IMR-90 (cell line): ENCODE results near the gene STAT6. TPM values are rescaled to one million over a fixed set of nuclear protein-coding genes. Genes with fewer than 3 reads are reported as not detected.

Source experiments
- ATAC-seq: fragments of 200-7000 bp; cut with Tn5 transposase; 2 replicates; pipeline ENCODE4 v1.9.1; 2020; ENCODE audit warnings: low read depth, mild to moderate bottlenecking, moderate library complexity
- BruUV-seq: library from RNA; stranded (reverse); fragments of 400-500 nt; replicated peaks from 2 replicates; lab custom pipeline; 2021; lab: Mats Ljungman, UMichigan
- CTCF ChIA-PET: fragments of 300-600 bp; formaldehyde crosslinking; extraction: SDS; loops from one replicate; lab custom pipeline; 2021; ENCODE audit warnings: antibody characterized with exemption; lab: Yijun Ruan, JAX
- POLR2A ChIA-PET: fragments of 300-600 bp; sonication (Branson Sonifier 250); formaldehyde crosslinking; loops from one replicate; lab custom pipeline; 2022; ENCODE audit warnings: antibody characterized with exemption; ENCODE audit not compliant: unreplicated experiment; lab: Charles Lee
- DNase-seq: peaks from one replicate; pipeline ENCODE4 v3.0.0; 2013
- H2AFZ ChIP-seq: replicated peaks from 2 replicates; pipeline ENCODE3; 2013; ENCODE audit warnings: low read length, mild to moderate bottlenecking; ENCODE audit not compliant: poor library complexity
- H2AK5ac ChIP-seq: 2 replicates; pipeline ENCODE4 v1.6.1; 2013; ENCODE audit warnings: low read depth, low read length, inconsistent platforms
- H2AK9ac ChIP-seq: replicated peaks from 2 replicates; pipeline ENCODE3; 2013; ENCODE audit warnings: mild to moderate bottlenecking, low read depth, low read length, moderate library complexity; ENCODE audit not compliant: poor library complexity
- H2BK120ac ChIP-seq: 2 replicates; pipeline ENCODE4 v1.6.1; 2013; ENCODE audit warnings: low read depth, low read length, inconsistent platforms
- H2BK15ac ChIP-seq: 3 replicates; pipeline ENCODE4 v1.6.1; 2013; ENCODE audit warnings: low read depth, low read length, inconsistent platforms
- H2BK20ac ChIP-seq: 2 replicates; pipeline ENCODE4 v1.6.1; 2013; ENCODE audit warnings: low read depth, mild to moderate bottlenecking, inconsistent platforms, low read length, moderate library complexity
- H2BK5ac ChIP-seq: 2 replicates; pipeline ENCODE4 v1.6.1; 2013; ENCODE audit warnings: mild to moderate bottlenecking, low read depth, low read length, inconsistent platforms; ENCODE audit not compliant: poor library complexity, severe bottlenecking
- H3K14ac ChIP-seq: replicated peaks from 2 replicates; pipeline ENCODE4 v1.6.1; 2013; ENCODE audit warnings: low read depth, low read length, inconsistent platforms
- H3K18ac ChIP-seq: 2 replicates; pipeline ENCODE4 v1.6.1; 2013; ENCODE audit warnings: low read depth, low read length, control low read depth
- H3K23ac ChIP-seq: 2 replicates; pipeline ENCODE4 v1.6.1; 2013; ENCODE audit warnings: low read depth, low read length, inconsistent platforms
- H3K27ac ChIP-seq: 2 replicates; pipeline ENCODE4 v1.5.1; 2013; ENCODE audit warnings: mild to moderate bottlenecking, control low read depth, low read length; ENCODE audit not compliant: insufficient read depth
- H3K27me3 ChIP-seq: 2 replicates; pipeline ENCODE4 v1.6.1; 2013; ENCODE audit warnings: low read length; ENCODE audit not compliant: control insufficient read depth, insufficient read depth
- H3K36me3 ChIP-seq: 2 replicates; pipeline ENCODE4 v1.6.1; 2013; ENCODE audit warnings: low read length, mixed read lengths; ENCODE audit not compliant: control insufficient read depth, insufficient read depth
- H3K4ac ChIP-seq: 2 replicates; pipeline ENCODE4 v1.6.1; 2013; ENCODE audit warnings: low read depth, low read length, inconsistent platforms
- H3K4me1 ChIP-seq: 2 replicates; pipeline ENCODE4 v1.6.1; 2013; ENCODE audit warnings: low read length, mixed read lengths; ENCODE audit not compliant: control insufficient read depth, insufficient read depth
- H3K4me2 ChIP-seq: 2 replicates; pipeline ENCODE4 v1.6.1; 2013; ENCODE audit warnings: low read depth, mild to moderate bottlenecking, control low read depth, low read length, moderate library complexity
- H3K4me3 ChIP-seq: 2 replicates; pipeline ENCODE4 v1.5.1; 2013; ENCODE audit warnings: low read depth, mild to moderate bottlenecking, control low read depth, low read length, moderate library complexity; ENCODE audit not compliant: insufficient read depth
- H3K56ac ChIP-seq: 2 replicates; pipeline ENCODE4 v1.6.1; 2013; ENCODE audit warnings: low read length, inconsistent platforms; ENCODE audit not compliant: insufficient read depth; ENCODE audit errors: extremely low read depth
- H3K79me1 ChIP-seq, 2 experiments: 2 replicates each; pipeline ENCODE4 v1.6.1; 2013; ENCODE audit warnings: low read length in 2 of 2, inconsistent platforms in 1 of 2, low read depth in 1 of 2
- H3K9ac ChIP-seq: 2 replicates; pipeline ENCODE4 v1.6.1; 2013; ENCODE audit warnings: low read depth, low read length, control low read depth
- H3K9me1 ChIP-seq: 2 replicates; pipeline ENCODE4 v1.6.1; 2013; ENCODE audit warnings: low read length, inconsistent platforms; ENCODE audit not compliant: insufficient read depth
- H3K9me3 ChIP-seq: 2 replicates; pipeline ENCODE4 v1.6.1; 2013; ENCODE audit warnings: low read length; ENCODE audit not compliant: control insufficient read depth, insufficient read depth
- H4K20me1 ChIP-seq: 2 replicates; pipeline ENCODE4 v1.6.1; 2013; ENCODE audit warnings: low read length, inconsistent platforms; ENCODE audit not compliant: insufficient read depth
- H4K5ac ChIP-seq: 2 replicates; pipeline ENCODE4 v1.6.1; 2013; ENCODE audit warnings: mild to moderate bottlenecking, low read depth, low read length, control low read depth
- H4K8ac ChIP-seq, 2 experiments: 2 replicates each; pipeline ENCODE4 v1.6.1; 2013; ENCODE audit warnings: low read depth in 2 of 2, low read length in 2 of 2, control low read depth in 1 of 2, inconsistent platforms in 1 of 2
- H4K91ac ChIP-seq: 2 replicates; pipeline ENCODE4 v1.6.1; 2013; ENCODE audit warnings: low read depth, low read length, inconsistent platforms; ENCODE audit not compliant: insufficient read depth
- MAZ ChIP-seq: IDR thresholded peaks from 2 replicates; pipeline ENCODE4 v1.6.1; 2012; ENCODE audit warnings: low read depth, mild to moderate bottlenecking, low read length, improper control_type of control experiment, moderate library complexity, borderline replicate concordance
- USF2 ChIP-seq: fragments of 150-350 bp; IDR thresholded peaks from 2 replicates; pipeline ENCODE4 v1.6.1; 2017; ENCODE audit warnings: mild to moderate bottlenecking, antibody characterized with exemption, low read length, low read depth
- WGBS, 2 experiments: methylation state at CpG; one replicate each; pipeline versions ENCODE4 v1.1.5 to v1.1.7; 2013; ENCODE audit warnings: missing lambda C conversion rate in 2 of 2; ENCODE audit not compliant: insufficient read length in 1 of 2; ENCODE audit errors: extremely low coverage in 2 of 2; 5-methylcytosine and 5-hydroxymethylcytosine counted together
- dilution Hi-C: fragments of 300-500 bp; cut with HindIII; formaldehyde crosslinking; loops from one replicate; pipeline ENCODE4 v1.14.3; 2018; ENCODE audit warnings: low sequenced_read_pairs; ENCODE audit not compliant: unreplicated experiment
- in situ Hi-C: fragments of 300-500 bp; cut with MboI; formaldehyde crosslinking; loops from 3 replicates; pipeline ENCODE4 v1.14.3; 2019; ENCODE audit warnings: low sequenced_read_pairs, inconsistent platforms, mixed read lengths
- intact Hi-C: fragments of 100-400 bp; cut with micrococcal nuclease; formaldehyde crosslinking; loops from 2 replicates; pipeline ENCODE4 v1.10.0; 2022
- polyA plus RNA-seq, 3 experiments: library from polyadenylated mRNA; depleted of rRNA; stranded (reverse); fragments of >200 nt; gene quantifications; 2 replicates each; pipeline ENCODE4 v1.2.3, GENCODE V29; 2012; ENCODE audit warnings: low replicate concordance in 1 of 3
- total RNA-seq: library from RNA; depleted of rRNA; stranded (reverse); fragments of >200 nt; gene quantifications from 2 replicates; pipeline ENCODE4 v1.2.3, GENCODE V29; 2012
- TF ChIP-seq, protein P1 (sequence below): fragments of 150-350 bp; IDR thresholded peaks from 2 replicates; pipeline ENCODE4 v1.6.1; 2016; ENCODE audit warnings: low read depth, mild to moderate bottlenecking, low read length, moderate library complexity, borderline replicate concordance

STAT6 gene
- total and polyA plus RNA-seq, 2 of the 4 experiments (the other 2 are of a cell fraction): 43.4 to 96.9 TPM

GRCh38 chr12:57089271-57090245 lies 21.6 kb downstream of the STAT6 start:
- Histone ChIP-seq H2BK120ac (peak overlapping the region; percentile 79), H2BK5ac (peak overlapping the region; percentile 99), H3K56ac (peak overlapping the region; percentile 98), H3K14ac (peak overlapping the region; percentile 99), H3K4me3 (peak overlapping the region; percentile 98), H3K4me2 (peak overlapping the region; percentile 77), H4K91ac (peak overlapping the region; percentile 93), H4K8ac (peak overlapping the region; percentile 71 to 81; a peak in 3 of 4 replicates), H3K4me1 (peaks cover 38% of the 10 kb centered on the region), H3K9ac (peak overlapping the region; percentile 100), H3K27me3 (no peaks in the 10 kb centered on the region), H2AK5ac (peak overlapping the region; percentile 93), H3K9me1 (peaks cover 6% of the 10 kb centered on the region), H3K23ac (peak overlapping the region; percentile 90), H3K9me3 (no peaks in the 10 kb centered on the region), H2AK9ac (peak overlapping the region; percentile 100), H3K18ac (peak overlapping the region; percentile 75), H2AFZ (peak overlapping the region; percentile 86), H3K79me1 (peaks cover 9 to 53% of the 10 kb centered on the region in 2 experiments), H3K27ac (peak overlapping the region; percentile 99), H3K4ac (peak overlapping the region; percentile 99), H4K20me1 (peaks cover 51% of the 10 kb centered on the region), H2BK15ac (no peak overlapping the region; the same call in 2 of the 3 replicates), H4K5ac (peak overlapping the region; percentile 85), H2BK20ac (no peak overlapping the region), H3K36me3 (peaks cover 37% of the 10 kb centered on the region)
- DNase-seq (peak; percentile 51), ATAC-seq (peak; percentile 0; the same call in 1 of the 2 replicates)
- CTCF ChIA-PET: no interaction called here
- POLR2A ChIA-PET: interaction anchor here (1.1 to 1.7 kb wide), 2 partner anchors 10 to 22 kb away, joined by 4 to 8 read pairs; partner anchors contain the start of gene STAT6
- 0 out of 2 replicates have a peak, but pooled peaks have one; percentile 15 for TF ChIP-seq MAZ
- TF ChIP-seq USF2: no peak
- TF ChIP-seq, protein P1, sequence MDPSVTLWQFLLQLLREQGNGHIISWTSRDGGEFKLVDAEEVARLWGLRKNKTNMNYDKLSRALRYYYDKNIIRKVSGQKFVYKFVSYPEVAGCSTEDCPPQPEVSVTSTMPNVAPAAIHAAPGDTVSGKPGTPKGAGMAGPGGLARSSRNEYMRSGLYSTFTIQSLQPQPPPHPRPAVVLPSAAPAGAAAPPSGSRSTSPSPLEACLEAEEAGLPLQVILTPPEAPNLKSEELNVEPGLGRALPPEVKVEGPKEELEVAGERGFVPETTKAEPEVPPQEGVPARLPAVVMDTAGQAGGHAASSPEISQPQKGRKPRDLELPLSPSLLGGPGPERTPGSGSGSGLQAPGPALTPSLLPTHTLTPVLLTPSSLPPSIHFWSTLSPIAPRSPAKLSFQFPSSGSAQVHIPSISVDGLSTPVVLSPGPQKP: no peak
- dilution Hi-C loops (no loop called here), intact Hi-C loops (loop anchor here (2.0 kb wide), 1 partner anchor 17 kb away; no protein-coding TSS in a partner anchor), in situ Hi-C loops (no loop called here)
- 0% methylated on average over 6 of the region's 45 CpGs; no CpG with 5 or more reads in 1 of the 2 experiments for WGBS, 2 experiments
- BruUV-seq: no TSS peak
